ENCODE results near the gene HTR1B.

DNA sequence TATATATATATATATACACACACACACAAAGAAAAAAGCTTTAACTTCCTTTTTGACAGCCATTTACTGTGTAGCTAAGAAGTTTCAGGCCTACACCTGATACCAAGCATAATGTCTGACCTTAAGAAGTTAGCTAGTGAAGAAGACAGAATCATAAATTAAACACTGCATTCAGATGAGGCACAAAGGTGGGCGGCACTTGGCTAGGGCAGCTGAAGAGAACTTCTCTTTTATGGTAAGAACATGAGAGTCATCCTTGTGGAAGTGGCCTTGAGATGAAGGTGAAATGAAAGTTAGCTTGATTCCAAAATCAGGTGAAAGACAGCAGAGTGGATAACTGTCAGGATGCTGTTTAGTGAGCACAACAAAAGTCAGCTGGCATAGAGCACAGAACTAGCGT is 46.5 kb downstream of the HTR1B start:
- TF ChIP-seq, protein P1, sequence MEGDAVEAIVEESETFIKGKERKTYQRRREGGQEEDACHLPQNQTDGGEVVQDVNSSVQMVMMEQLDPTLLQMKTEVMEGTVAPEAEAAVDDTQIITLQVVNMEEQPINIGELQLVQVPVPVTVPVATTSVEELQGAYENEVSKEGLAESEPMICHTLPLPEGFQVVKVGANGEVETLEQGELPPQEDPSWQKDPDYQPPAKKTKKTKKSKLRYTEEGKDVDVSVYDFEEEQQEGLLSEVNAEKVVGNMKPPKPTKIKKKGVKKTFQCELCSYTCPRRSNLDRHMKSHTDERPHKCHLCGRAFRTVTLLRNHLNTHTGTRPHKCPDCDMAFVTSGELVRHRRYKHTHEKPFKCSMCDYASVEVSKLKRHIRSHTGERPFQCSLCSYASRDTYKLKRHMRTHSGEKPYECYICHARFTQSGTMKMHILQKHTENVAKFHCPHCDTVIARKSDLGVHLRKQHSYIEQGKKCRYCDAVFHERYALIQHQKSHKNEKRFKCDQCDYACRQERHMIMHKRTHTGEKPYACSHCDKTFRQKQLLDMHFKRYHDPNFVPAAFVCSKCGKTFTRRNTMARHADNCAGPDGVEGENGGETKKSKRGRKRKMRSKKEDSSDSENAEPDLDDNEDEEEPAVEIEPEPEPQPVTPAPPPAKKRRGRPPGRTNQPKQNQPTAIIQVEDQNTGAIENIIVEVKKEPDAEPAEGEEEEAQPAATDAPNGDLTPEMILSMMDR (IDR thresholded peaks at IDR 0.05) = no peak
- no peak for TF ChIP-seq POLR2A (IDR thresholded peaks at IDR 0.05)
